KOPT-K1 (cell line): ENCODE measurements around the gene LOXHD1.

Source experiments
- H3K27ac ChIP-seq: fragments of 200-600 bp; sonication (generic); 2 replicates; pipeline ENCODE4 v1.5.1; 2016; ENCODE audit warnings: antibody characterized with exemption, mild to moderate bottlenecking, low read depth, low read length; ENCODE audit not compliant: poor library complexity, severe bottlenecking
- H3K36me3 ChIP-seq: fragments of 200-600 bp; sonication (generic); 2 replicates; pipeline ENCODE4 v1.5.1; 2017; ENCODE audit warnings: antibody characterized with exemption, mild to moderate bottlenecking, low read length, moderate library complexity; ENCODE audit not compliant: insufficient read depth
- H3K9me3 ChIP-seq: fragments of 200-600 bp; sonication (generic); 2 replicates; pipeline ENCODE4 v1.5.1; 2017; ENCODE audit warnings: antibody characterized with exemption, low read length, mild to moderate bottlenecking; ENCODE audit not compliant: insufficient read depth, poor library complexity, severe bottlenecking

The LOXHD1 gene, protein sequence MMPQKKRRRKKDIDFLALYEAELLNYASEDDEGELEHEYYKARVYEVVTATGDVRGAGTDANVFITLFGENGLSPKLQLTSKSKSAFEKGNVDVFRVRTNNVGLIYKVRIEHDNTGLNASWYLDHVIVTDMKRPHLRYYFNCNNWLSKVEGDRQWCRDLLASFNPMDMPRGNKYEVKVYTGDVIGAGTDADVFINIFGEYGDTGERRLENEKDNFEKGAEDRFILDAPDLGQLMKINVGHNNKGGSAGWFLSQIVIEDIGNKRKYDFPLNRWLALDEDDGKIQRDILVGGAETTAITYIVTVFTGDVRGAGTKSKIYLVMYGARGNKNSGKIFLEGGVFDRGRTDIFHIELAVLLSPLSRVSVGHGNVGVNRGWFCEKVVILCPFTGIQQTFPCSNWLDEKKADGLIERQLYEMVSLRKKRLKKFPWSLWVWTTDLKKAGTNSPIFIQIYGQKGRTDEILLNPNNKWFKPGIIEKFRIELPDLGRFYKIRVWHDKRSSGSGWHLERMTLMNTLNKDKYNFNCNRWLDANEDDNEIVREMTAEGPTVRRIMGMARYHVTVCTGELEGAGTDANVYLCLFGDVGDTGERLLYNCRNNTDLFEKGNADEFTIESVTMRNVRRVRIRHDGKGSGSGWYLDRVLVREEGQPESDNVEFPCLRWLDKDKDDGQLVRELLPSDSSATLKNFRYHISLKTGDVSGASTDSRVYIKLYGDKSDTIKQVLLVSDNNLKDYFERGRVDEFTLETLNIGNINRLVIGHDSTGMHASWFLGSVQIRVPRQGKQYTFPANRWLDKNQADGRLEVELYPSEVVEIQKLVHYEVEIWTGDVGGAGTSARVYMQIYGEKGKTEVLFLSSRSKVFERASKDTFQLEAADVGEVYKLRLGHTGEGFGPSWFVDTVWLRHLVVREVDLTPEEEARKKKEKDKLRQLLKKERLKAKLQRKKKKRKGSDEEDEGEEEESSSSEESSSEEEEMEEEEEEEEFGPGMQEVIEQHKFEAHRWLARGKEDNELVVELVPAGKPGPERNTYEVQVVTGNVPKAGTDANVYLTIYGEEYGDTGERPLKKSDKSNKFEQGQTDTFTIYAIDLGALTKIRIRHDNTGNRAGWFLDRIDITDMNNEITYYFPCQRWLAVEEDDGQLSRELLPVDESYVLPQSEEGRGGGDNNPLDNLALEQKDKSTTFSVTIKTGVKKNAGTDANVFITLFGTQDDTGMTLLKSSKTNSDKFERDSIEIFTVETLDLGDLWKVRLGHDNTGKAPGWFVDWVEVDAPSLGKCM (N-terminal part only)

DNA sequence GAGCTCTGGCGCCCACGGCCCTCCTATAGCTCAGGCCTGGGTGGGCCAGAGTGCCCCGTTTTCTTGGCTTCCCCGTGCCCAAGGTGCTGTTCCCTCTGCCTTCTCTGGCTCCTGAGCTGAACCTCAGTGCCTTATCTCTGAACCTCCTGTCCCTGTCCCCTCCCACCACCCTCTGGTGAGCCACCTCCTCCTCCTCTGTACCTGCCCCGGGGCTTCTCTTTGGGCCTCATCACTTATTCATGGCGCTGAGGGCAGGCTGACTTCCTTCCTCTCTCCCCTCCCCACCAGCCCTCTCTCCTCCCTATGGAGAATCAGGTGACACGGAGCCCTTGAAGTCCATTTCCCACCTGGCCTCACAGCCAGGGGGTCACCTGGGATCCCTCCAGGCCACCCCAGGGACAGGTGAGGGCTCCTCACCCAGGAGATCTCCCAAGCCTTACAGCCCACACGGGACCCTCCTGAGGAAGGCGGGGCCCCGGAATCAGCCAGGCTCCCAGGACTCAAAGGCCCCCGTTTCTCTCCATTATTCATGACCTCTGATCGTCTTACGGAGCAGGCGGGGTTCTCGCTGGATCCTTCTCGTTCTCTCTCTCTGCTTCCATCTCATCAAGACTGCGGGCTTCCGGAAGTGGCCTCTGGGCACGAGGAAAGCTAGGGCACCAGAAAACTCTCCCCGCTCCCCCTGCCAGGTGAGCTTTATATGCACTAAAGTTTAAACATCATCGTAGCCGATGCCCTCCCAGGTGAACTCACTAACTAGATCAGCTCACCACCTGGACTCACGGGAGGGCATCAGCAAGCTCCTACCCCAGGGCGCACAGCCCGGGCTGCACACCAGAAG lies at the start of gene LOXHD1:
LOXHD1 (minus strand) TSS at position 106 of the 841 bp plus-strand sequence. CDS start 187 bp downstream, outside the sequence.
- H3K27ac ChIP-seq: no peak within 1 kb of the TSS
- H3K9me3 ChIP-seq: no peaks in the 10 kb centered on the region
- H3K36me3 ChIP-seq: no peaks in the 10 kb centered on the region

DNA sequence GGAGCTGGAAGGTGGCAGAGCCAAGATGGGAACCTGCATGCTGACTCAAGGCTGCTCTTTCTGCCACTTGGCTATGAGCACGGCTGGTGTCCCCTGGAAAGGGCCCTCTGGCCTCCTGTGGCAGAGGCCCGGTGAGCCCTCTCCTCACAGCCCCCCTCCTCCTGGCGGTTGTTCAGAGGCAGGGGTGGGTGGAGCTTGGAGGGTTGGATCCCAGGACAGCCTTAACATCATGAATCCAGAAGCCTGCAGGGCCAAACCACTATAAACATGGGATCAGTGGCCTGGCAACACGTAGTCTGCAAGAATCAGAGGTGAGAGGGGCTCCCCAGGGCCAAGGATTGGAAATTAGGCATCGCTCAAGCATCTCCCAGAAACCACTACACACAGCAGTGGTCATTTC lies 48.5 kb upstream of the LOXHD1 start:
- no peak overlapping the region for H3K27ac ChIP-seq
- no peaks in the 10 kb centered on the region for H3K9me3 ChIP-seq
- no peaks in the 10 kb centered on the region for H3K36me3 ChIP-seq

DNA sequence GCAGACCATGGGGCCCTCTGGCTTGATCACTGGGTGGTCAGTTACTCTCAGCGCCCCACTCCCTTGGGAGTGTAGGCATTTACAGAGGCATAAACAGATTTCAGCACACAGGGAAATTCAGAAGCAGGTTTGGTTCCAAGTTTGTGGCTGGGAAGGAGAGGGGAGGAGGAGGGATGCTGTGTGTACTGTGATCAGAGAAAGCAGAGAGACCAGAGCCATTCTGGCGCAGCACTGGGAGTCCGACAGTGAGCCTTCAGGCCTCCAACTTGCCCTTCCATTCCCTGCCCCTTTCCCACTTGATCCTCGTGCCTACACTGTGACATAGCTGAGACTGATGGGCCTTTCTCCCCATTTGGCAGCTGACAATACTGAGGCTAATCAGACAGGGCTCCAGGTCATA lies 47.8 kb upstream of the LOXHD1 start:
- H3K36me3 ChIP-seq: no peaks in the 10 kb centered on the region

DNA sequence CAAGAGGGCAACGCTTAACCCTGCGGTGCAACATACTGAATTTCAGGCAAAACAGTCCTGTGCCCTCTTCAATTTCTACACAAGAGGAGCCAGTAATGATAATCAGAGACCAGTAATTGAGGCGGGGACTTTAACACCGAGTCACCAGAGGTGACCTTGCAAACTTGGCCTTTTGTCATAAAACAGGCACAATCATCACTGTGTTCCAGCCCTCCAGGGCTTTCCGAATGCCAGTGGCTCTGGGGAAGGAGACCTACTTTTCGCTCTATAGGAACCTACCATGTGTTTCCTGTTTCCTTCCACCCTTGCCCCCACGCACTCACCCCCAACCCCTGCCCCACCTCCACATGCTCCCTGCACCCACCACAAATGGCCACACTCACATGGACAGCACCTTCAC lies 47.2 kb upstream of the LOXHD1 start:
- Histone ChIP-seq H3K36me3 (no peaks in the 10 kb centered on the region), H3K9me3 (no peaks in the 10 kb centered on the region)

More for the DNA sequence above, 47.8 kb upstream of the LOXHD1 start:
- H3K27ac ChIP-seq: no peak overlapping the region
- H3K9me3 ChIP-seq: no peaks in the 10 kb centered on the region

DNA sequence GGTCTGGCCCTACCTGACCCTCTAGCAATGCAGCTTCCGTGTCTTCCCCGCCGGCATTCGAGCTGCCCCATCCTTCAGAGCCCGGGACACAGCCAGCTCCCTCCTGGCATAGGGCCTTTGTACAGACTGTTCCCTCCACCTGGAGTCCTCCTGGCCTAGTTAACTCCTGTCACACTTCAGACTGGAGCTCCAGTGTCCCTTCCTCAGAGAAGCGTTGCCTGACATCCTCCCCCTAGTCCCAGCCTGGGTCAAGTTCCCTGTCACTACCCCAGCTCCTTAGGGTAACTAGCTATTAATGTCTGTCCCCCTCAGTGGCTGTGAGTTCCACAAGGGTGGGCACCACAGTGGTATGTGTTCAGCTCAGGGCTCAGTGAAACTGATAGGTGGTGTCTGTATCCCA lies 45.5 kb upstream of the LOXHD1 start:
- H3K9me3 ChIP-seq: no peaks in the 10 kb centered on the region
- no peak overlapping the region for H3K27ac ChIP-seq
- H3K36me3 ChIP-seq: no peaks in the 10 kb centered on the region

More for the DNA sequence above, 47.2 kb upstream of the LOXHD1 start:
- no peak overlapping the region for H3K27ac ChIP-seq

DNA sequence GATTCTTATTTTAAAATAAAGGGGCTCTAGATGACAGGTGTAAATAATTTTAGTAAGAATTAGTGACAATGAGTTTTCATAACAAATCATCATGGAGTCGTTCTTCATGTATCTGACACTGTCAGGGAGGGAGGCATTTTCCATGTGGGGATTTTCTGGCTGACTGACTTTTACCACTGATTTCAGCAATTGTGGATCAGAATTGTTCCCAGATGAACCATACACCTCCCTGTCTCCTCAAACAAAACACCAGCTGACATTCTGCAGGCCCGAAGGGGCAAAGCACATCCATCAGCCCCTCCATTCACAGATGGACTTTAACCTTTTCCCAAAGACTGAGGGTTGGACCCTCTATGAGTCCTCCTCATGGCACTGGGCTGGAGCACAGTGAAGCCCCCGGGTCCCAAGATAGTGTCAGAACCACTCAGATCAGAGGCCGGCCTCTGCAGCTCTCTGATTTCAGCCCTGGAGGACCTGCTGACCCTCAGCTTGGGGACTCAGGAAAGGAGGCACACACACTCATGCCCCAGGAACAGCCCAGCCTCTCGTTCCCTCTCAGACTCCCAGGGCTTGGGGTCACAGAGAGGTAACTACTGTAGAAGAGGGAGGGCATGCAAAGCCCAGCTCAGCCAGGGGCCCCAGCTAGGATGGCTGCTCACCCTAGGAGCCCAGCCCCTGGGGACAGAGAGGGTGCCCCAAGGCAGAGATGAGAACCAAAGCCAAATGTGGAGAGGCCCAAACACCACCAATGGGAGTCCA lies 43.2 kb upstream of the LOXHD1 start:
- H3K36me3 ChIP-seq: no peaks in the 10 kb centered on the region
- no peaks in the 10 kb centered on the region for H3K9me3 ChIP-seq
- no peak overlapping the region for H3K27ac ChIP-seq

DNA sequence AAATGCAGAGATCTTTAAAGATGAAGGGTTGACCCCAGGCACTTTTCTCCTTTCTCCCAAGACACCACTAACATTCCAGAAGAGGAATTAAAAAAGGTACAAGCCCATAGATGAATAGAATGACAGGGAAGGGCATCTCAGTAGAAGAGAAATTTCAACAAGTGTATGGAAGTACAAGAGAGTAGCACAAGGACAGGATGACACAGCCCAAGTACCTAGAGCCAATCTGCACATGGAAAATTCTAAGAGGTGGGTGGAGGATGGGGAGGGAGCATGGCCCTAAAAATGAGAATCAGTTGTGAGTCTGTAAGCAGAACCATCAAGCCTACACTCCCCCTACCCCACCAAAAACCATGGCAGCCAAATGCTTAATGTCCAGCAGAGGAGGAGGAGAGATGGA lies 39.7 kb upstream of the LOXHD1 start:
- H3K9me3 ChIP-seq: no peaks in the 10 kb centered on the region
- no peaks in the 10 kb centered on the region for H3K36me3 ChIP-seq
- H3K27ac ChIP-seq: no peak overlapping the region

DNA sequence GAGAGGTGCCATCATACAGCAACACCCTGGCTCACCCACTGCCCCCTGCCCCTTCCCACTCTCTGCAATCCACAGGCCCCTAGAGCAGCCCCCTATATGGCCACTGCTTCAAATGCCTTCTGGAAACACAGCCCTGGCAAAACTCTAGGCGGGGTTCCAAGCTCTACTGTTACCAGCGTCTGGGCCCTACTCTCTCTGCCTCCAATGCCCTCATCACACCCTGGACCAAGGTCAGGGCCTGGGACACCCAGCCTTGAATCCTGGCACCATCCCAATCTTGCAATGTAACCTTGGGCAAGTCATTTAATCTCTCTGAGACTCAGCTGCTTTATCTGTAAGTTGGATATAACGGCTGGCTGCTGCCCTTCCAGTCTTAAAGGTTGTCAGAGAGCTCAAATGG lies 39.2 kb upstream of the LOXHD1 start:
- Histone ChIP-seq H3K36me3 (no peaks in the 10 kb centered on the region), H3K27ac (no peak overlapping the region), H3K9me3 (no peaks in the 10 kb centered on the region)

DNA sequence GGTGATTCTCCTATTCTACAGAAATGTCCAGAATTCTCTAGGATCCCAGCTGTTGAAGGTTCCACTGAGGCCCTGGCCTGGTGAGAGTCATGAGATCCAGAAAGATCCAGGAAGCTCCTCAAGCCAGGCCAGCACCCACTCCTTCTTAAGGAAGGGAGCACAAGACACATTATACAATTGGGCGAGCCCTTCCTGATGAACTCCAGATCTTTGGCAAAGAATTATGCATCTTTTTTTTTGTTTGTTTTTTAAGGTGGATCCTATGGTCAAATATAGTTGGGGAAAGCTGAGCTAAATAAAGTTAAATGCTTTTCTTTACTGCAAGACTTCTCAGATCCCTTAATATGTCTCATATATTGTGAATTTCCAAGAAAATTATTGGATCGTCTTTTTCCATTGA lies 37.0 kb upstream of the LOXHD1 start:
- no peaks in the 10 kb centered on the region for H3K36me3 ChIP-seq
- H3K9me3 ChIP-seq: no peaks in the 10 kb centered on the region
- H3K27ac ChIP-seq: no peak overlapping the region

DNA sequence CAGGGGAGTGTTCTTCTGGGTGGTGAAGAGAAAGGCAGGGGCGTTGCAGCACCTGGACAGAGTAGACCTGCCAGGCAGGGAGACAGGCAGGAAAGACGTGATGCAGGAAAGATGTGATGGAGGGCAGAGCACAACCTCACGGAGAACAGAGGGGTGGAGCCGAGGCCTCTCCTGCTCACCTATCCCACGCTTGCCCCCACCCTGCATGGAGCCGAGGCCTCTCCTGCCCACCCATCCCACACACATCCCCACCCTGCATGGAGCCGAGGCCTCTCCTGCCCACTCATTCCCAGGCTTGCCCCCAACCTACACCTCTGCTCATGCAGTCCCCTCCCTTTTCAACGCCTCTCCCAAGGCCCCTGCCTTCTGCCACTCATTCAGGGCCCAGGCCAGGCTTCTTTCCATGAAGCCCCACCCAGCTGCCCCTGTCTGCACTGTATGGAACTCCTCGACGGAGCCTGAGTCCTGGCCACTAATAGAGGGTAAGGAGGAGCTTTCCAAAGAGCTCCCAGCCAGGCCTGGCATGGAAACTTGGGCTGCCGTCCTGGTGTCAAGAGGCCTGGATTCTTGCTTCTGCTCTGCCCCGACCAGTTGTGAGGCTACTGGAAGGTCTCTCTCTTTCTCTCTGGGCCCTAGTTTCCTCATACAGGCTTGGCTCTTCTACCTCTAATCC lies 32.0 kb upstream of the LOXHD1 start:
- H3K36me3 ChIP-seq: no peaks in the 10 kb centered on the region

DNA sequence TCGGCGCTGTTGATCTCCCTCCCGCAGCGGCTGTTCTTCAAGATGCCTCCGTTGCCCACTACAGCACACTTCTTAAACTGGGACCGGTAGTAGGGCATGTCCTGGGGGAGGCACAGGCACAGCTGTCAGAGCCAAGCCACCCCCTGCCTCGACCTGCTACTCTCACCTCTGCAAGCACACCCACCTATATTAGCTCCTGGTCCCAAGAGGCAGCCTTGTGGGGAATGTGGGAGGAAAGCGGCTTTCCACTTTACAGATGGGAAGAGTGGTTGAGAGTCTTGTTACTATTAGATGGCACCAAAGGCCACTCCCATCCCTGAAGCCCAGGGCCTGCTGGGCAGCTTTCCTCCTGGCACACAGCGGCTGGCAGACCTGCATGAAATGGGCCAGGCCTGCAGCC lies 29.2 kb upstream of the LOXHD1 start:
- H3K9me3 ChIP-seq: no peaks in the 10 kb centered on the region
- H3K36me3 ChIP-seq: no peaks in the 10 kb centered on the region
- H3K27ac ChIP-seq: no peak overlapping the region

More for the DNA sequence above, 32.0 kb upstream of the LOXHD1 start:
- no peak overlapping the region for H3K27ac ChIP-seq
- H3K9me3 ChIP-seq: no peaks in the 10 kb centered on the region

DNA sequence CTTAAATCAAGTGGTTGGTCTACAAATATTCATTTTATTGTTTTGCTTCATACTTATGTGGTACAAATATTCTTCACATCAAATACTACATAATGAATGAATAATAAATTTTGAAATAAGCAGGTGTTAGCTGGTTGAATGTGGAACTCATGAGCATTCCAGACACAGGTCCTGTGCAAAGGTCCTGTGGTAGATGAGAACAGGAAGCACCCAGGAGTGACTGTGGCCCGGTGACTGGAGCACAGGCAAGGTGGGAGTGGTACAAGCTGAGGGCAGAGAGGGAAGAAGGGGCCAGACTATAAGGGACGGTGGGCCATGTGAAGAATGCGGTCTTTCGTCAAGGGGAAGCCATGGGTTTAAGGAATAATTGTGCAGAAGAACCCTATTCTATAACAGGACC lies 26.2 kb upstream of the LOXHD1 start:
- Histone ChIP-seq H3K36me3 (no peaks in the 10 kb centered on the region), H3K9me3 (no peaks in the 10 kb centered on the region), H3K27ac (no peak overlapping the region)
